Measurements from ENCODE around the gene FGF18.

The FGF18 gene

GRCh38 chr5:171474230-171474813 lies 54.9 kb downstream of the FGF18 start:
- DNase-seq (ENCODE audit: insufficient read length, low spot score) (no peak), FAIRE-seq (no peak)
- no peak for TF ChIP-seq POLR2A (IDR thresholded peaks at IDR 0.05; ENCODE audit: low read depth, low read length)

- DNase-seq (ENCODE audit: insufficient read length, low spot score): no peak
- no peak for FAIRE-seq
- no peak for TF ChIP-seq POLR2A (IDR thresholded peaks at IDR 0.05; ENCODE audit: low read depth, low read length)
Observed at GRCh38 chr5:171475596-171475995, 56.1 kb downstream of the FGF18 start.

- TF ChIP-seq POLR2A (IDR thresholded peaks at IDR 0.05; ENCODE audit: low read depth, low read length): no peak
Observed at GRCh38 chr5:171476701-171477100, 57.3 kb downstream of the FGF18 start.

GRCh38 chr5:171477101-171477500 lies 57.7 kb downstream of the FGF18 start:
- FAIRE-seq: no peak
- no peak for TF ChIP-seq POLR2A (IDR thresholded peaks at IDR 0.05; ENCODE audit: low read depth, low read length)

More at GRCh38 chr5:171476701-171477100, 57.3 kb downstream of the FGF18 start:
- FAIRE-seq (no peak), DNase-seq (ENCODE audit: insufficient read length, low spot score) (no peak)

GRCh38 chr5:171477666-171478065 lies 58.2 kb downstream of the FGF18 start:
- DNase-seq (ENCODE audit: insufficient read length, low spot score) (no peak), FAIRE-seq (no peak)
- TF ChIP-seq POLR2A (IDR thresholded peaks at IDR 0.05; ENCODE audit: low read depth, low read length): no peak

More at GRCh38 chr5:171477101-171477500, 57.7 kb downstream of the FGF18 start:
- no peak for DNase-seq (ENCODE audit: insufficient read length, low spot score)

GRCh38 chr5:171478946-171479775 lies 59.7 kb downstream of the FGF18 start:
- FAIRE-seq (no peak), DNase-seq (ENCODE audit: insufficient read length, low spot score) (no peak)
- no peak for TF ChIP-seq POLR2A (IDR thresholded peaks at IDR 0.05; ENCODE audit: low read depth, low read length)

GRCh38 chr5:171479776-171480125 lies 60.3 kb downstream of the FGF18 start:
- TF ChIP-seq POLR2A (IDR thresholded peaks at IDR 0.05; ENCODE audit: low read depth, low read length): no peak
- FAIRE-seq (no peak), DNase-seq (ENCODE audit: insufficient read length, low spot score) (no peak)

GRCh38 chr5:171480239-171480638 lies 60.8 kb downstream of the FGF18 start:
- no peak for TF ChIP-seq POLR2A (IDR thresholded peaks at IDR 0.05; ENCODE audit: low read depth, low read length)
- DNase-seq (ENCODE audit: insufficient read length, low spot score): no peak
- no peak for FAIRE-seq

- no peak for TF ChIP-seq POLR2A (IDR thresholded peaks at IDR 0.05; ENCODE audit: low read depth, low read length)
- no peak for DNase-seq (ENCODE audit: insufficient read length, low spot score)
- FAIRE-seq: no peak
Observed at GRCh38 chr5:171481571-171482433, 62.4 kb downstream of the FGF18 start.

GRCh38 chr5:171482434-171482730 lies 62.9 kb downstream of the FGF18 start:
- no peak for FAIRE-seq
- TF ChIP-seq POLR2A (IDR thresholded peaks at IDR 0.05; ENCODE audit: low read depth, low read length): no peak
- DNase-seq (ENCODE audit: insufficient read length, low spot score): no peak

- no peak for DNase-seq (ENCODE audit: insufficient read length, low spot score)
- TF ChIP-seq POLR2A (IDR thresholded peaks at IDR 0.05; ENCODE audit: low read depth, low read length): no peak
Observed at GRCh38 chr5:171483551-171484135, 64.2 kb downstream of the FGF18 start.

GRCh38 chr5:171484460-171484899 lies 65.0 kb downstream of the FGF18 start:
- no peak for FAIRE-seq
- no peak for TF ChIP-seq POLR2A (IDR thresholded peaks at IDR 0.05; ENCODE audit: low read depth, low read length)
- DNase-seq (ENCODE audit: insufficient read length, low spot score): peak; percentile 44

More at GRCh38 chr5:171483551-171484135, 64.2 kb downstream of the FGF18 start:
- no peak for FAIRE-seq

- TF ChIP-seq POLR2A (IDR thresholded peaks at IDR 0.05; ENCODE audit: low read depth, low read length): no peak
- DNase-seq (ENCODE audit: insufficient read length, low spot score) (no peak), FAIRE-seq (no peak)
Observed at GRCh38 chr5:171485668-171486067, 66.2 kb downstream of the FGF18 start.

GRCh38 chr5:171486613-171487012 lies 67.2 kb downstream of the FGF18 start:
- FAIRE-seq: no peak
- no peak for TF ChIP-seq POLR2A (IDR thresholded peaks at IDR 0.05; ENCODE audit: low read depth, low read length)

More at GRCh38 chr5:171486613-171487012, 67.2 kb downstream of the FGF18 start:
- DNase-seq (ENCODE audit: insufficient read length, low spot score): no peak
